HG02973 (cell line): ENCODE results near the gene SMIM15.
"Not testable (repeated sequence)": the region's sequence is repeated elsewhere in the genome, so short reads cannot be mapped to it uniquely, and the experiment has no call there.

Experiments
- ATAC-seq: cut with Tn5 transposase; IDR thresholded peaks from one replicate; pipeline ENCODE4 v1.9.1; 2021; ENCODE audit warnings: moderate library complexity; ENCODE audit not compliant: unreplicated experiment

SMIM15 gene

DNA sequence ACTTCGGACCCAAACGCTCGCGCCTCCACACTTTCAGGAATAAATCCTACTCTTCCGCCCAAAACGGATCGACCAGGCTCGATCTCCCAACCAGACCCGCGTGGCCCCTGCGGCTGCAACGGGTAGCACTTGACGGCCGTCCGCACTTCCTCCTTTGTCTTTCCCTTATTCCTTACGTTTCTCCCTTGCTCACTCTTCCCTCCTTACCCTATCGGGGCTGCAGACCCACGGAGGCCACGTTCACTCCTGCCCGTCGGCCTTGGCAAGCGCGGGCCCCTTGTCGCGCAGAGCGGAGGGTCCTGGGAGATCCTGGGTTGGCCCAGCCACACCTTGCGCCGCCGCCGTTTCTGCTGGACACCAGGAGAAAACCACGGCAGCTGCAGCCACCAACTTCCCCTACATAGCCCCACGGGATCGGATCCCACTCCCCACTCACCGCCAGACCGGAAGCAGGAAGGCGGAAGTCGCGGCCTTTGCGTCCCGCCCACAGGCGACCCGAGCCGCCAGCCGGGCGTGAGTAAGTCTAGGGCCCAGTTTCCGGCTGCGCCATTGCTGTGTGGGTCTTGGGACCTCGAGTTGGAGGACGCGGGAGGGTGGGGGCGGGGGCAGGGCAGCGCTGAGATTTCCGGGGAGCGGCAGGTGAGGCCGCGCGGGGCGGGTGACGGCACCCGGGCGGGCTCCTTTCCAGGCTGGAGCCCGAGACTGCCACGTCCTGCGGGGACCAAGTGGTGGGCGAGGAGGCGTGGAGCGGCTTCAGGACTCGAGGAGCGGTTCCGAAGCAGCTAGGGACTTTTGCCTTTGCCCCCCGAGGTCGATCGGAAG lies at the start of gene SMIM15:
Gene SMIM15 (minus strand): TSS at position 459 of the 822 bp plus-strand sequence. CDS start 2,297 bp downstream, outside the sequence.
- ATAC-seq, result peak; percentile 94

- no peak for ATAC-seq
Measured at GRCh38 chr5:61207884-61208283, 45.6 kb upstream of the SMIM15 start.

GRCh38 chr5:61205013-61205412 lies 42.7 kb upstream of the SMIM15 start:
- no peak for ATAC-seq

- peak; percentile 62 for ATAC-seq
Measured at GRCh38 chr5:61202213-61202612, 39.9 kb upstream of the SMIM15 start.

DNA sequence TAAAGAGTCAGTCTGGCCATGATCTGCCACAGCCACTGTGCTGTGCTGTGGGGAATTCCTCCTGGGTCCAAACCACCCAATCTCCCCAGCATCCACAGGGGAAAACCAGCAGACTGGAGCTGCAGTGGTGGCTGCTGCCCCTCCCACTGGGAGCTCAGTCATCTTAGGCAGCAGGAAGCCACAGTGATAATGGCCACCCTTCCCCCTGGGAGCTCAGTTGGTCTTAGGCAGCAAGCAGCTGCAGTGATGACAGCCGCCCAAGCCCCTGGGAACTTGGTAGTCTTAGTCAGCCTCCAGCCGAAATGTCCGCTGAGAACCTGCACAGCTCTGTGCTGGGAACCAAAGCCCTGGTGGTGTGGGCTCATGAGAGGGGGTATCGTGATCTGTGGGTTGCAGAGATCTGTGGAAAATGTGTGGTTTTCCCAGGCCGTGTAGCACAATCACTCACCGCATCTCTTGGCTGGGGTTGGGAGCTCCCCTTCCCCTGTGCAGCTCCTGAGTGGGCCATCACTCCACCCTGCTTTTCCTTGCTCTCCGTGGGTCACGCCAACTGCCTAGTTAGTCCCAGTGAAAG lies 38.4 kb upstream of the SMIM15 start:
- ATAC-seq, result peak; percentile 54

DNA sequence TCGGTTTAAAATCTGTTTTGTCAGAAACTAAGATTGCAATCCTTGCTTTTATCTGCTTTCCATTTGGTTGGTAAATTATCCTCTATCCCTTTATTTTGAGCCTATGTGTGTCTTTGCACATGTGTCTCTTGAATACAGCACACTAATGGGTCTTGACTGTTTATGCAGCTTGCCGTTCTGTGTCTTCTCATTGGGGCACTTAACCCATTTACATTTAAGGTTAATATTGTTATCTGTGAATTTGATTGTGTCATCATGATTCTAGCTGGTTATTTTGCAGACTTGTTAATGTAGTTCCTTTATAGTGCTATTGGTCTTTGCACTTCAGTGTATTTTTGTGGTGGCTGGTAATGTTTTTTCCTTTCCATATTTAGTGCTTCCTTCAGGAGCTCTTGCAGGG lies 36.3 kb upstream of the SMIM15 start:
- no peak for ATAC-seq

DNA sequence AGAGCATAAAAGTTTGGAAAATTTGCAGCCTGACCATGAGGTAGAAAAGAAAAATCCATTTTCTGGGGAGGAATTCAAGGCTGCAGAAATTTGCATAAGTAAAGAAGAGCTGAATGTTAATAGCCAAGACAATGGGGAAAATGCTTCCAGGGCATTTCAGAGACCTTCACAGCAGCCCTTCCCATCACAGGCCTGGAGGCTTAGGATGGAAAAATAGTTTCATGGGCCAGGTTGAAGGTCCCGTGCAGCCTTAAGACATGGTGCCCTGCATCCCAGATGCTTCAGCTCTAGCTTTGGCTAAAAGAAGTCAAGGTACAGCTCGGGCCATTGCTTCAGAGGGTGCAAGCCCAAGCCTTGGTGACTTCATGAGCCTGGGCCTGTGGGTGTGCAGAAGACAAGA lies 25.6 kb upstream of the SMIM15 start:
- ATAC-seq, result not testable (repeated sequence)

GRCh38 chr5:61187352-61187751 lies 25.1 kb upstream of the SMIM15 start:
- not testable (repeated sequence) for ATAC-seq

DNA sequence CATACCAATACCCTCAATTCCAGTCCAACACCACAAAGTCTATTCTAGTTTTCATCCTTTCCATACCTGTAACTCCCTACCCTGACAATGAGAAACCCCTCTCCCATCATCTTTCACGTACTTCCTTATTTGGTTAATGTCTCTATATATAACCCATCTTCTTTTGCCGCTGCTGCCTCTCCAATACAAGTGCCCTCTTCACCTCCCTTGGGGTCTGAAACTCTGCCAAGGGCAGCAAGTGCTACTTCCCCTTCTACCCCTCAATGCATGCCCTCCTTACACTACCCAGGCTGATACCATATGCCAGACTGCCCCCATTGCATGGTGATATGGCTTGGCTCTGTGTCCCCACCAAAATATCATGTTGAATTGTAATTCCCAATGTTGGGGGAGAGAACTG lies 24.4 kb upstream of the SMIM15 start:
- ATAC-seq, result no peak

DNA sequence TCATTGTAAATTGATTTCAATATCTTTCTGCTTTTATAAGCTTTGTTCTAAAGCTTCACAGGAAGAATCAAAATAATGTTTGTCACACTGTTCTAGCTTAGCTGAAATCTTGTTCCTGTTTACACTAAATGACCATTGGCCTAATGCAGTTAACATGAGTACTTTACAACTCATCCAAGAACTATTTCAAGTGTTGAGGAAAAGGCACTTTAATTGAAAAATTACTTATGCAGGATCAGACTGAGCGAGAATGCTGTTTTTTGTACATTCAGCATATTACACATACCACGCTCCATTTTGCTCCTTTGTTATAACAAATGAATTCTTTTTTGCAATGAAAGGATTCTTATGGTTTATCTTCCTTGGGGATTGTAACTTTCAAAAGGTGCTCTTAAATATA lies 22.4 kb upstream of the SMIM15 start:
- no peak for ATAC-seq

- no peak for ATAC-seq
Measured at GRCh38 chr5:61183538-61183937, 21.3 kb upstream of the SMIM15 start.

- no peak for ATAC-seq
Measured at GRCh38 chr5:61182449-61182848, 20.2 kb upstream of the SMIM15 start.

- ATAC-seq, result no peak
Measured at GRCh38 chr5:61180886-61181285, 18.6 kb upstream of the SMIM15 start.

GRCh38 chr5:61178702-61179101 lies 16.4 kb upstream of the SMIM15 start:
- ATAC-seq, result no peak

- ATAC-seq, result peak; percentile 87
Measured at GRCh38 chr5:61177716-61178115, 15.4 kb upstream of the SMIM15 start.

GRCh38 chr5:61177070-61177469 lies 14.8 kb upstream of the SMIM15 start:
- no peak for ATAC-seq

DNA sequence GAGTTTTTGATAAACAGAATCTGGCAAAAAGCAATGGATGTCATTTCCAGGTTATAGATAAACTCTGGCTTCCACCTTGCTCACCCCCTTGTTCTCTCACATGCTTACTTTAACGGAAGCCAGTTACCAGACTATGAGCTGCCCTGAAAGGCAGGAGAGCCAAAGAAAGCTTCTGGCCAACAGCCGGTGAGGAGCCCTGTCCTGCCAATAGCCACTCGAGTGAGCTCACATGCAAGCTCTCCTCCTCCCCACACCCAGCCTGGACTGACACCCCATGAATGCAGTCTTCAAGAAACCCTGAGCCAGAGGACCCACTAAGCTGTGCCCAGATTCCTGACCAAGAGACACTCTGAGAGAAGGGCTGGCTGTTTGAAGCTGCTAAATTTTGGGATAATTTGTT lies 14.4 kb upstream of the SMIM15 start:
- ATAC-seq, result no peak

GRCh38 chr5:61171479-61171878 lies 9.2 kb upstream of the SMIM15 start:
- no peak for ATAC-seq

DNA sequence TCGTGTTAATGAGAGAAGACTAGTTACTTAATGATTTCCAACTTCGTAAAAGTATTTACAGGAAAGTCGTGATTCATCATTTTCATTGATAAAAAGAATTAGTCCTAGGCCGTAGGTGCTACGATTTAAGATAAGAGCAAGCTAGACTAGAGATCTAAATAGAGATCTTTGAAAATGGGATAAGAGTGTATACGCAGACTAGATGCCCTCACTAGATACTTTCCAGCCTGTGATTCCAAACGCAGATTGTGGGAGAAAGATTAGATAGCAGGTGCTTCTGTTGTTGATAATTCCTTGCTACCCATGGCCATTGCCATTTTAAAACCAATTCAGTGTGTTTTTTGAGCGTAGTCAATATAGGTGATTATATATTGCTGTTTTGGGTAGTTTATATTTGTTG lies 6.7 kb upstream of the SMIM15 start:
- ATAC-seq, result no peak

DNA sequence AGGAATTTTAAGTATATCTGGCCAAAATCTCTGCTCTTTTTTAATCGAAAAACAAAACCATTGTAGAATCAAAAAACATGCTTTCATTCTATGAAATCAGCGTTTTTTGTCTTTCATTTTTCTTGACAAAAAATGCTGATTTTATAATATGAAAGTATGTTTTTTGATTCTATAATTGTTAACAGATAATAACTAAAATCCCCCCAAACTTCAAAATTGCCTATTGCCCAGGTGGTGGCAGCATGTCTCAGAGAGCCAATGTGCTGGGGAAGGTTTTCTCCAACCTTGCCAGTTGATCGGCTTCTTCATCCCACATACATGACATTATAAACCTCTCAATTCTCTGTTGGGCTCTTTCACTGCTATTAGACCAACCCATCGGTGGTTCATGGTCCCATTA lies 5.1 kb upstream of the SMIM15 start:
- ATAC-seq, result no peak

GRCh38 chr5:61163905-61164304 lies 1.6 kb upstream of the SMIM15 start:
- no peak for ATAC-seq

DNA sequence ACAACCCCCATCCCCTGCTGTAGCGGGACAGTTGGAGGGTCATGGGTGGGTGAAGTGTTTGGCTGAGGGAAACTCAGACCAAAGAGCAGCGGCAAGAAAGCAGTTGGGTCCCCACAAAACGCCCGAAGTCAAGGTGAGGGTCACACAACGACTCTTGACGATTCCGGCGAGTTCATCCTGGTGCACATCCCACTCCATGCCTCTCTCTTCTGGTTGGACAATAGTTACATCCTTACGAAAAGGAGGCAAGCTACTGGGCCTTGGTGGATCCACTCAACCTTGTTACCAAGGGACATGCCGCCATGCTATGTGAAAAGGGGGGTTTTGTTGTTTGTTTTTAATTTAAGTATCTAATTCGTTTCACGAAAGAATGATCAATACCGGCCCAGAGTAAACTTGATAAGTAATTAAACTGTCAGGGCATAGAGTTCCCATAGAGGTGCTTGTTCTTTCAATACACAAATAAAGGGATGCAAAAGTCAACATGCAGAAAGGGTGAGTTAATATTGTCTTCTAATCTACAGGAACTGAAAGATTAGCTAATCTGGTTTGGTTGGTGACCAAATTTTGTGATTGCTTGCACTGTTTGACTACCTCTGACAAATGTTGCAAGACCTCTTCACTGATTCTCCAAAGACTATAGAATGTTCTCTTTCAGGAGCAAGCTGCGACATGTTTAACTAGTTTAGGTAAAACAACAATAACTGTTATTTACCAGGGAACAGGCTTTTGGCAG lies 732 bp upstream of the SMIM15 start:
- no peak for ATAC-seq
